ENCODE data around the gene SLC16A7. TPM values are rescaled to one million over a fixed set of nuclear protein-coding genes. Genes with fewer than 3 reads are reported as not detected.
A peak's percentile ranks its signal among the peaks of the same experiment; 100 is the strongest.

Gene SLC16A7
- total RNA-seq, 1 donor from 2014 or later, result 32.6 TPM

DNA sequence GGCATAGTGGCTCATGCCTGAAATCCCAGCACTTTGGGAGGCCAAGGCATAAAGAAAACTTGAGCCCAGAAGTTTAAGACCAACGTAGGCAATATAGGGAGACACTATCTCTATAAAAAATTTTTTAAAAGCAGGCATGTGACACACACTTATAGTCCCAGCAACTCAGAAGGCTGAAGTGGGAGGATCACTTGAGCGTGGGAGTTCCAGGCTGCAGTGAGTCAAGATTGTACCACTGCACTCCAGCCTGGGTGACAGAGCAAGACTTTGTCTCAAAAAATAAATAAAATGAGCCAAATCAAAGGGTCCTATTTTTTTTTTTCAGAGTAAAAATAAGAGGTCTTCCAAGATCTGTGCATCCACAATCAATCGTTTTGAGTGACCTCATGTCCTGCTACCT, 237.6 kb downstream of the SLC16A7 start:
- Mint-ChIP-seq H3K36me3 (ENCODE audit: unreplicated experiment) (no peaks in the 10 kb centered on the region), H3K27ac (ENCODE audit: unreplicated experiment) (no peak overlapping the region)
- DNase-seq (ENCODE audit: extremely low spot score, unreplicated experiment), result no peak

DNA sequence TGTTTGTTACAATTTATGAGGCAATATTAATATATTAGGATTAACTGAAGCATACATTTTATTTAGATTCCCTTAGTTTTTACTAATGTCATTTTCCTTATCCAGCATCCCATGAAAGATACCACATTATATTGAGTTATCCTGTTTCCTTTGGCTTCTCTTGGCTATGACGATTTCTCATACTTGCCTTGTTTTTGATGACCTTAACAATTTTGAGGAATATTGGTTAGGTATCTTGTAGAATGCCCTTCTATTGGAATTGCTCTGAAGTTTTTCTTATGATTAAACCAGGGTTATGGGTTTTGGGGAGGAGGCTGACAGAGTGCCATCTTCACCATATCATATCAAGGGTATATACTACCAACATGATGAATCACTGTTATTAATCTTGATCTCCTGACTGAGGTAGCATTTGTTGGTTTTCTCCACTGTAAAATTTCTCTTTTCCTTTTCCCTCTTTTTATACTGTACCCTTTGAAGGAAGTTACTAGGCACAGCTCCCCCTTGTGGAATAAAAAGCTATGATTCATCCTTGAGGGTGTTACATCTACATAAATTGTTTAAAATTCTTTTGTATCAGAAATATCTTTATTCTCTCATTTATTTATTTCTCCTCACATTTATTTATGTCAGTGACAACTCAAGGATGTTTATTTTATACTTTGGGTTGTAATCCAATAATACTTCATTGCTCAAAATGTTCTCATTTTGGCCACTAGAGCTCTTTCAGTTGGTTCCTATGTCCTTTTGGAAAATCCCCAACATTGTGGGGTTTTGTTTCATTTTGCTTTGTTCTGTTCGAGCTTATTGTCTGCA, 239.0 kb downstream of the SLC16A7 start:
- H3K27ac Mint-ChIP-seq (ENCODE audit: unreplicated experiment), result no peak overlapping the region
- TF ChIP-seq, protein P1, sequence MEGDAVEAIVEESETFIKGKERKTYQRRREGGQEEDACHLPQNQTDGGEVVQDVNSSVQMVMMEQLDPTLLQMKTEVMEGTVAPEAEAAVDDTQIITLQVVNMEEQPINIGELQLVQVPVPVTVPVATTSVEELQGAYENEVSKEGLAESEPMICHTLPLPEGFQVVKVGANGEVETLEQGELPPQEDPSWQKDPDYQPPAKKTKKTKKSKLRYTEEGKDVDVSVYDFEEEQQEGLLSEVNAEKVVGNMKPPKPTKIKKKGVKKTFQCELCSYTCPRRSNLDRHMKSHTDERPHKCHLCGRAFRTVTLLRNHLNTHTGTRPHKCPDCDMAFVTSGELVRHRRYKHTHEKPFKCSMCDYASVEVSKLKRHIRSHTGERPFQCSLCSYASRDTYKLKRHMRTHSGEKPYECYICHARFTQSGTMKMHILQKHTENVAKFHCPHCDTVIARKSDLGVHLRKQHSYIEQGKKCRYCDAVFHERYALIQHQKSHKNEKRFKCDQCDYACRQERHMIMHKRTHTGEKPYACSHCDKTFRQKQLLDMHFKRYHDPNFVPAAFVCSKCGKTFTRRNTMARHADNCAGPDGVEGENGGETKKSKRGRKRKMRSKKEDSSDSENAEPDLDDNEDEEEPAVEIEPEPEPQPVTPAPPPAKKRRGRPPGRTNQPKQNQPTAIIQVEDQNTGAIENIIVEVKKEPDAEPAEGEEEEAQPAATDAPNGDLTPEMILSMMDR (IDR thresholded peaks at IDR 0.05), result peak; percentile 53
- no peaks in the 10 kb centered on the region for H3K27me3 Mint-ChIP-seq (ENCODE audit: unreplicated experiment)
- DNase-seq (ENCODE audit: extremely low spot score, unreplicated experiment), result no peak
- peaks cover 10% of the 10 kb centered on the region for H3K4me1 Mint-ChIP-seq (ENCODE audit: unreplicated experiment)
- H3K36me3 Mint-ChIP-seq (ENCODE audit: unreplicated experiment), result no peaks in the 10 kb centered on the region
- H3K9me3 Mint-ChIP-seq (ENCODE audit: unreplicated experiment), result peaks cover 7% of the 10 kb centered on the region
- H3K4me3 Mint-ChIP-seq (ENCODE audit: unreplicated experiment), result no peak overlapping the region

More for the DNA sequence above, 237.6 kb downstream of the SLC16A7 start:
- TF ChIP-seq, protein P1 (IDR thresholded peaks at IDR 0.05), result no peak
- H3K4me3 Mint-ChIP-seq (ENCODE audit: unreplicated experiment), result no peak overlapping the region
- H3K9me3 Mint-ChIP-seq (ENCODE audit: unreplicated experiment), result peaks cover 3% of the 10 kb centered on the region
- no peaks in the 10 kb centered on the region for H3K27me3 Mint-ChIP-seq (ENCODE audit: unreplicated experiment)
- H3K4me1 Mint-ChIP-seq (ENCODE audit: unreplicated experiment), result no peaks in the 10 kb centered on the region
